Measurements from ENCODE around the gene ST7.

ST7 gene

GRCh38 chr7:116985575-116985974, 32.3 kb downstream of the ST7 start:
- in situ Hi-C loops (cut with HindIII; ENCODE audit: low sequenced_read_pairs), result no loop called here
- no peak overlapping the region for H3K4me3 ChIP-seq (ENCODE audit: low read depth, low read length)
- no peak for DNase-seq (ENCODE audit: low read depth, low spot score)
- no peak for TF ChIP-seq CTCF (IDR thresholded peaks at IDR 0.05; ENCODE audit: low read depth, low read length)

- DNase-seq (ENCODE audit: low read depth, low spot score), result no peak
- in situ Hi-C loops (cut with HindIII; ENCODE audit: low sequenced_read_pairs), result no loop called here
- TF ChIP-seq CTCF (IDR thresholded peaks at IDR 0.05; ENCODE audit: low read depth, low read length), result no peak
- H3K4me3 ChIP-seq (ENCODE audit: low read depth, low read length), result no peak overlapping the region
These were observed 33.6 kb downstream of the ST7 start for GRCh38 chr7:116986611-116987565.

GRCh38 chr7:116988363-116988989, 35.2 kb downstream of the ST7 start:
- no peak for DNase-seq (ENCODE audit: low read depth, low spot score)
- no peak overlapping the region for H3K4me3 ChIP-seq (ENCODE audit: low read depth, low read length)
- peak; percentile 23 for TF ChIP-seq CTCF (IDR thresholded peaks at IDR 0.05; ENCODE audit: low read depth, low read length)
- in situ Hi-C loops (cut with HindIII; ENCODE audit: low sequenced_read_pairs), result no loop called here

GRCh38 chr7:116990056-116990455, 36.8 kb downstream of the ST7 start:
- in situ Hi-C loops (cut with HindIII; ENCODE audit: low sequenced_read_pairs), result no loop called here
- no peak for DNase-seq (ENCODE audit: low read depth, low spot score)
- no peak for TF ChIP-seq CTCF (IDR thresholded peaks at IDR 0.05; ENCODE audit: low read depth, low read length)

GRCh38 chr7:116991233-116991632, 37.9 kb downstream of the ST7 start:
- H3K4me3 ChIP-seq (ENCODE audit: low read depth, low read length), result no peak overlapping the region
- in situ Hi-C loops (cut with HindIII; ENCODE audit: low sequenced_read_pairs), result no loop called here
- TF ChIP-seq CTCF (IDR thresholded peaks at IDR 0.05; ENCODE audit: low read depth, low read length), result no peak
- DNase-seq (ENCODE audit: low read depth, low spot score), result no peak

More at GRCh38 chr7:116990056-116990455, 36.8 kb downstream of the ST7 start:
- H3K4me3 ChIP-seq (ENCODE audit: low read depth, low read length), result no peak overlapping the region

- no peak overlapping the region for H3K4me3 ChIP-seq (ENCODE audit: low read depth, low read length)
- no peak for TF ChIP-seq CTCF (IDR thresholded peaks at IDR 0.05; ENCODE audit: low read depth, low read length)
- in situ Hi-C loops (cut with HindIII; ENCODE audit: low sequenced_read_pairs), result no loop called here
- DNase-seq (ENCODE audit: low read depth, low spot score), result no peak
These were observed 41.3 kb downstream of the ST7 start for GRCh38 chr7:116994611-116995010.

Data from astrocyte of the spinal cord (primary cell).